GM10847 (cell line): Measurements from ENCODE around the gene ST3GAL3.

Experiments
- POLR2A ChIP-seq: IDR thresholded peaks from 2 replicates; pipeline ENCODE4 v1.6.1; 2011; ENCODE audit not compliant: insufficient read length; ENCODE audit errors: extremely low read depth

ST3GAL3 gene

GRCh38 chr1:43719063-43719462 is 11.7 kb downstream of the ST3GAL3 start:
- TF ChIP-seq POLR2A, result no peak

- no peak for TF ChIP-seq POLR2A
Measured at GRCh38 chr1:43722810-43723209, 15.5 kb downstream of the ST3GAL3 start.

GRCh38 chr1:43729816-43730463 is 22.6 kb downstream of the ST3GAL3 start:
- TF ChIP-seq POLR2A, result no peak

GRCh38 chr1:43731867-43732531 is 24.7 kb downstream of the ST3GAL3 start:
- no peak for TF ChIP-seq POLR2A

GRCh38 chr1:43736819-43737218 is 29.5 kb downstream of the ST3GAL3 start:
- TF ChIP-seq POLR2A, result no peak

GRCh38 chr1:43742026-43742425 is 34.7 kb downstream of the ST3GAL3 start:
- no peak for TF ChIP-seq POLR2A

GRCh38 chr1:43743206-43743605 is 35.9 kb downstream of the ST3GAL3 start:
- TF ChIP-seq POLR2A, result no peak

- no peak for TF ChIP-seq POLR2A
Measured at GRCh38 chr1:43747736-43748135, 40.4 kb downstream of the ST3GAL3 start.

- no peak for TF ChIP-seq POLR2A
Measured at GRCh38 chr1:43750083-43750482, 42.7 kb downstream of the ST3GAL3 start.

GRCh38 chr1:43753422-43753821 is 46.1 kb downstream of the ST3GAL3 start:
- TF ChIP-seq POLR2A, result no peak

GRCh38 chr1:43754892-43755291 is 47.6 kb downstream of the ST3GAL3 start:
- TF ChIP-seq POLR2A, result no peak

- TF ChIP-seq POLR2A, result no peak
Measured at GRCh38 chr1:43757343-43758053, 50.2 kb downstream of the ST3GAL3 start.

GRCh38 chr1:43760745-43761317 is 53.5 kb downstream of the ST3GAL3 start:
- no peak for TF ChIP-seq POLR2A

GRCh38 chr1:43763497-43763973 is 56.2 kb downstream of the ST3GAL3 start:
- no peak for TF ChIP-seq POLR2A

- no peak for TF ChIP-seq POLR2A
Measured at GRCh38 chr1:43764581-43764980, 57.2 kb downstream of the ST3GAL3 start.

- TF ChIP-seq POLR2A, result no peak
Measured at GRCh38 chr1:43766086-43766784, 58.9 kb downstream of the ST3GAL3 start.
